GM23248 (cell line): ENCODE data around the gene KIF16B. TPM values are rescaled to one million over a fixed set of nuclear protein-coding genes. Genes with fewer than 3 reads are reported as not detected.

Experiments
- DNase-seq: peaks from one replicate; pipeline ENCODE4 v3.0.0-alpha.2; 2015
- H2AFZ ChIP-seq: fragments of 200-600 bp; sonication (generic); 2 replicates; pipeline ENCODE4 v1.6.1; 2016; ENCODE audit warnings: antibody characterized with exemption
- H3F3A ChIP-seq: fragments of 200-600 bp; sonication (generic); 2 replicates; pipeline ENCODE4 v1.6.1; 2016; ENCODE audit warnings: mild to moderate bottlenecking, antibody characterized with exemption, mixed run types; ENCODE audit not compliant: insufficient read depth
- H3K27ac ChIP-seq: fragments of 200-600 bp; sonication (generic); 2 replicates; pipeline ENCODE4 v1.5.1; 2016; ENCODE audit warnings: mild to moderate bottlenecking
- H3K27me3 ChIP-seq: fragments of 200-600 bp; sonication (generic); replicated peaks from 2 replicates; pipeline ENCODE4 v1.6.1; 2016; ENCODE audit warnings: mild to moderate bottlenecking; ENCODE audit not compliant: insufficient read depth
- H3K36me3 ChIP-seq: fragments of 200-600 bp; sonication (generic); 2 replicates; pipeline ENCODE4 v1.6.1; 2016; ENCODE audit warnings: low read depth, mild to moderate bottlenecking
- H3K4me1 ChIP-seq: fragments of 200-600 bp; sonication (generic); 2 replicates; pipeline ENCODE4 v1.6.1; 2016; ENCODE audit warnings: mild to moderate bottlenecking; ENCODE audit not compliant: insufficient read depth
- H3K4me2 ChIP-seq: fragments of 200-600 bp; sonication (generic); one replicate; pipeline ENCODE4 v1.6.1; 2016; ENCODE audit warnings: mild to moderate bottlenecking; ENCODE audit not compliant: unreplicated experiment
- H3K4me3 ChIP-seq: fragments of 200-600 bp; sonication (generic); 2 replicates; pipeline ENCODE4 v1.5.1; 2016; ENCODE audit warnings: mild to moderate bottlenecking
- H3K79me2 ChIP-seq: fragments of 200-600 bp; sonication (generic); 2 replicates; pipeline ENCODE4 v1.6.1; 2016; ENCODE audit warnings: mild to moderate bottlenecking; ENCODE audit not compliant: insufficient read depth
- H3K9ac ChIP-seq: fragments of 200-600 bp; sonication (generic); 2 replicates; pipeline ENCODE4 v1.6.1; 2016; ENCODE audit warnings: mild to moderate bottlenecking
- H3K9me2 ChIP-seq: fragments of 200-600 bp; sonication (generic); 2 replicates; pipeline ENCODE4 v1.6.1; 2016; ENCODE audit warnings: mixed run types, mild to moderate bottlenecking, moderate library complexity; ENCODE audit not compliant: insufficient read depth
- H3K9me3 ChIP-seq: fragments of 200-600 bp; sonication (generic); one replicate; pipeline ENCODE4 v1.6.1; 2017; ENCODE audit warnings: low read depth
- H4K20me1 ChIP-seq: fragments of 200-600 bp; sonication (generic); 2 replicates; pipeline ENCODE4 v1.6.0; 2016; ENCODE audit not compliant: insufficient read depth
- EZH2 ChIP-seq: fragments of 200-600 bp; sonication (generic); IDR thresholded peaks from 2 replicates; pipeline ENCODE4 v1.6.1; 2018; ENCODE audit warnings: antibody characterized with exemption, mild to moderate bottlenecking; ENCODE audit not compliant: insufficient read depth, poor library complexity, severe bottlenecking
- EZH2phosphoT487 ChIP-seq: fragments of 200-600 bp; sonication (generic); IDR thresholded peaks from 2 replicates; pipeline ENCODE4 v1.6.1; 2018; ENCODE audit warnings: antibody characterized with exemption, moderate library complexity, mild to moderate bottlenecking, low read depth; ENCODE audit not compliant: insufficient read depth
- WGBS, 2 experiments: methylation state at CpG; one replicate each; pipeline ENCODE4 v1.1.6; 2015 to 2017; ENCODE audit warnings: low lambda C conversion rate in 2 of 2, low coverage in 1 of 2; ENCODE audit errors: missing lambda C conversion rate in 2 of 2; 5-methylcytosine and 5-hydroxymethylcytosine counted together
- in situ Hi-C: fragments of 300-500 bp; cut with MboI; formaldehyde crosslinking; loops from 2 replicates; pipeline ENCODE4 v1.15.0; 2020
- polyA plus RNA-seq: library from polyadenylated mRNA; unstranded; fragments of >200 nt; fragmentation: Nextera tagmentation; extraction: Ambion mirVana; gene quantifications from 2 replicates; pipeline ENCODE4 v1.2.1, GENCODE V29; 2016
- total RNA-seq: library from RNA; depleted of rRNA; stranded (reverse); fragments of >200 nt; shearing (Covaris generic); gene quantifications from 2 replicates; pipeline ENCODE4 v1.2.3, GENCODE V29; 2014; rRNA removed

Gene KIF16B
- total and polyA plus RNA-seq, 2 experiments from 2014 or later = 1.7 to 2.6 TPM

DNA sequence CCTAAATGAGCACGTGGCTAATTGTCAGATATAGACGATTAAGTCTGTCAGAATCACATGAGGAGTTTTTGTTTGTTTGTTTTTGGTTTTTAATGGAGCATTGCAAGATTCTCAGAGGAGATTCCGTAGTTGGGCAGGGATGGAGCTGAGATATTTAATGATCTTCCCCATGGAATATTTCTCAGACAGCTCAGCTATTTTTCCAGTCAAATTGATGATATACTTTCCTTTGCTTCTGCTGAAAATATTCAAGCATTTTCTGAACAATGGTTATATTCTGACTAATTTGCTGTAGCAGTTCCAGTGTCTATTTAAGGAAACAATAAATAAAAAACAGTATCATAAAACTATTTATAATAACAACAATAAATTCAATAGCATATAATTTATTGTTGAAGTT is 348.4 kb downstream of the KIF16B start:
- Histone ChIP-seq H3K4me3 (no peak overlapping the region), H3K9me2 (no peaks in the 10 kb centered on the region), H3K27ac (no peak overlapping the region), H3K79me2 (no peaks in the 10 kb centered on the region), H3K4me2 (no peak overlapping the region), H3K9me3 (no peaks in the 10 kb centered on the region), H3K4me1 (no peaks in the 10 kb centered on the region), H3K9ac (no peak overlapping the region), H3K27me3 (no peaks in the 10 kb centered on the region), H3F3A (no peaks in the 10 kb centered on the region), H3K36me3 (no peaks in the 10 kb centered on the region), H2AFZ (no peak overlapping the region), H4K20me1 (no peaks in the 10 kb centered on the region)
- WGBS, 2 experiments = 2 to 4% methylated on average over 3 of the region's 3 CpGs
- TF ChIP-seq EZH2 (no peak), EZH2phosphoT487 (no peak)
- no peak for DNase-seq
- in situ Hi-C loops = no loop called here

DNA sequence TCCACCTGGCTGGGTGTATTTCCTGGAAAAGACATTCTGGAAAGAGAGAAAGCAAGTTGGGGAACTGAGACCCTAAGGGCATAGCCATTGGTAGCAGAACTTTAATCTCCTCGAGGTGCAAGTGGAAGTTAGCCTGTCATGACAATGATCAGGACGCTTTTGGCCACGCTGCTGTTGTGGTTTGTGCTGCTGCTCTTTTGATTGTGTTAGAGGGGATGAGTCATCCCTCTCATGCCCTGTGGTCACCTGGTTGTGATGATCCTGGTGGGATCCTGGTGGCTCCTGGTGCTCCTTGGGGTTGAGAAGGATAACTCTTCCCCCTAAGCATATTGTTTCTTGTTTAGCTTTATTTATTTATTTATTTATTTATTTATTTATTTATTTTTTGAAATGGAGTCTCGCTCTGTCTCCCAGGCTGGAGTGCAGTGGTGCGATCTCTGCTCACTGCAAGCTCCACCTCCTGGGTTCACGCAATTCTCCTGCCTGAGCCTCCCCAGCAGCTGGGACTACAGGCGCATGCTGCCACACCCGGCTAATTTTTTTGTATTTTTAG is 350.3 kb downstream of the KIF16B start:
- Histone ChIP-seq H3K27me3 (no peaks in the 10 kb centered on the region), H3K4me1 (no peaks in the 10 kb centered on the region)

More for the DNA sequence above, 350.3 kb downstream of the KIF16B start:
- Histone ChIP-seq H3K4me2 (no peak overlapping the region), H3K27ac (no peak overlapping the region), H2AFZ (no peak overlapping the region), H3K36me3 (no peaks in the 10 kb centered on the region), H3K9me3 (no peaks in the 10 kb centered on the region), H3F3A (no peaks in the 10 kb centered on the region), H3K79me2 (no peaks in the 10 kb centered on the region), H4K20me1 (no peaks in the 10 kb centered on the region), H3K9ac (no peak overlapping the region), H3K4me3 (no peak overlapping the region), H3K9me2 (no peaks in the 10 kb centered on the region)
- WGBS, 2 experiments = 50 to 54% methylated on average over 8 of the region's 8 CpGs
- in situ Hi-C loops = no loop called here
- TF ChIP-seq EZH2phosphoT487 = no peak
- no peak for TF ChIP-seq EZH2
- DNase-seq = no peak

Other genes with a start within 250 kb of the KIF16B start
- 47.2 and 69.8 TPM in 2 replicates for gene SNRPB2, start 156.6 kb upstream of the KIF16B start, total RNA-seq
- gene SNRPB2, start 156.6 kb upstream of the KIF16B start, polyA plus RNA-seq = 99.8 and 101 TPM in 2 replicates
- gene OTOR, start 174.9 kb upstream of the KIF16B start, total RNA-seq = not detected in 2 replicates
- not detected in 2 replicates for gene OTOR, start 174.9 kb upstream of the KIF16B start, polyA plus RNA-seq